H1 (cell line): ENCODE results near the gene NBL1. TPM values are rescaled to one million over a fixed set of nuclear protein-coding genes. Genes with fewer than 3 reads are reported as not detected.
A peak's percentile ranks its signal among the peaks of the same experiment; 100 is the strongest.

ENCODE experiments used
- CTCF ChIP-seq, 3 experiments: IDR thresholded peaks; 1 replicate in 2 of 3; 2 replicates in 1 of 3; pipeline versions ENCODE4 v1.5.1 to v1.6.1; 2011; ENCODE audit warnings: low read length in 3 of 3, mild to moderate bottlenecking in 3 of 3, inconsistent platforms in 2 of 3, low read depth in 1 of 3, moderate library complexity in 1 of 3; ENCODE audit not compliant: insufficient read depth in 1 of 3; ENCODE audit errors: control extremely low read depth in 1 of 3
- FOSL1 ChIP-seq: IDR thresholded peaks from 2 replicates; pipeline ENCODE4 v1.6.1; 2011; ENCODE audit warnings: mild to moderate bottlenecking, low read depth, low read length, moderate library complexity; ENCODE audit not compliant: insufficient read depth
- RAD21 ChIP-seq, 2 experiments: IDR thresholded peaks in 1 of 2; conservative IDR thresholded peaks in 1 of 2; 2 replicates each; pipeline ENCODE4 v1.6.1; 2011; ENCODE audit warnings: low read depth in 2 of 2, low read length in 2 of 2, improper control_type of control experiment in 1 of 2, inconsistent platforms in 1 of 2, mild to moderate bottlenecking in 1 of 2, moderate library complexity in 1 of 2
- polyA plus RNA-seq, 7 experiments: library from polyadenylated mRNA; depleted of rRNA in 3 of 7; stranded (reverse) in 5 of 7; unstranded in 2 of 7; fragments of >200 nt in 5 of 7; fragments of 200-250 nt in 2 of 7; gene quantifications; 1 replicate in 5 of 7; 2 replicates in 1 of 7; 4 replicates in 1 of 7; pipeline versions ENCODE4 v1.2.1 to v1.2.3, GENCODE V29; 2011 to 2013; ENCODE audit warnings: missing spikeins in 2 of 7, mixed read lengths in 2 of 7
- total RNA-seq: library from RNA; stranded (reverse); fragmentation: NEBNext Ultra II Directional; extraction: Animal tissue kit (Norgen Biotek cat#: 25700); gene quantifications from 2 replicates; pipeline ENCODE4 v1.2.1, GENCODE V29; 2021

Gene NBL1
- total and polyA plus RNA-seq, 2 of the 8 experiments (the other 6 are each of a cell fraction or from before 2014, with no cell fraction given), result 8.7 to 9.7 TPM

DNA sequence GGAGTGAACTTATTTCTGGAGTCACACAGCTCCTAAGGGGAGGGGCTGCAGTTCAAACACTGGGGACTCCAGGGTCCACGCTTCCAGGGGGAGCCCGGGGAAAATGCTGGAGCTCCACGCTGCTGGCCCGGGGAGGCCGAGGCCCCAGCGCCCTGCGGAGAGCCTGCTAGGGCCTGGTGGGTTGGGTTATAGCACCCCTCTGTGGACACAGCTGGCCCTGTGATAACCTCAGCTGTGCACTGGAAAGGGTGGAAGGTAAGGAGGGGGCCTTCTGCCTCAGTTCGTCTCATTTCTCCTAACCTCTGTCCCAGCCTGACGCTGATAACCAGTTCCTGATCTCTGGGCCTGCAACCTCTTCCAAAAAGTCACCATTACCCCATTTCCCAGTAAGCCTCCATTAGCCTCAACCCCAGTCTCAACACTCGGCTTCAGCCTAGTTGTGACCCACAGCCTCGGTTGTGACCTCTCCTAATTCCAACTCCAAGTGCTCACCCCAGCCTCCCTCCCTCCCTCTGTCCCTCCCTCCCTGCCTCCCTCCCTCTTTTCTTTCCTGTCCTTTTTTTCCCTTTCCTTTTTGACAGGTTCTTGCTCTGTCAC, 7.1 kb downstream of the NBL1 start (continued):
- peak; percentile 89 to 91 for TF ChIP-seq RAD21 (IDR thresholded peaks at IDR 0.05 in 1 of 2, conservative IDR thresholded peaks at IDR 0.05 in 1 of 2; ENCODE audit: low read depth in 2 of 2, low read length in 2 of 2)
- TF ChIP-seq CTCF (IDR thresholded peaks at IDR 0.05; ENCODE audit: control extremely low read depth in 1 of 3, insufficient read depth in 1 of 3, low read depth in 1 of 3, low read length in 3 of 3), result peak; percentile 78 to 84 (median 78)
- no peak for TF ChIP-seq FOSL1
